Ovary (tissue), 3 donors: ENCODE measurements around the gene CIROP.

Source experiments
- POLR2A ChIP-seq: fragments of 450-650 bp; IDR thresholded peaks from one replicate; pipeline ENCODE4 v1.6.1; 2017; ENCODE audit warnings: antibody characterized with exemption, mild to moderate bottlenecking, moderate library complexity
- TF ChIP-seq, protein P1 (sequence below), 3 donors: fragments of 450-650 bp in 2 of 3; fragments of 200-600 bp in 1 of 3; IDR thresholded peaks; one replicate each; pipeline versions ENCODE4 v1.5.1 to v1.8.0; 2016 to 2022; ENCODE audit warnings: antibody characterized with exemption in 3 of 3, mild to moderate bottlenecking in 1 of 3
- donor health status: DM: no; HTN: no; CAD: no.

DNA sequence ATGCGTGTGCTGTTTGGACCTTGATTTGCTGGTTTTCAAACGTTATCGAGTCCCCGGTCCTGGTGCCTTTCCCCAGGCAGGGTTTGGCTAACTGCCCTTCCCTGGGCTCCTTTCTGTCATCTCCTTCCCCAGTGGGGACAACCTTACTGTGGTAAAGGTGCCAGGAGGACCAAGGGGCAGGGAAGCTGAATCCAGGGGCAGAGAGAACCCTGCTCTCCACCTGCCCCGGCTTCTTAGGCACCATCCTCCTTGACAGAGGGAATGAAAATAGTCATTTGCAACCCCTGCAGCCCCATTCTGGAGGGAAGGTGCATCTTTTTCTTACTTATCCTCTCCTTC lies 9.3 kb upstream of the CIROP start:
- TF ChIP-seq, protein P1, sequence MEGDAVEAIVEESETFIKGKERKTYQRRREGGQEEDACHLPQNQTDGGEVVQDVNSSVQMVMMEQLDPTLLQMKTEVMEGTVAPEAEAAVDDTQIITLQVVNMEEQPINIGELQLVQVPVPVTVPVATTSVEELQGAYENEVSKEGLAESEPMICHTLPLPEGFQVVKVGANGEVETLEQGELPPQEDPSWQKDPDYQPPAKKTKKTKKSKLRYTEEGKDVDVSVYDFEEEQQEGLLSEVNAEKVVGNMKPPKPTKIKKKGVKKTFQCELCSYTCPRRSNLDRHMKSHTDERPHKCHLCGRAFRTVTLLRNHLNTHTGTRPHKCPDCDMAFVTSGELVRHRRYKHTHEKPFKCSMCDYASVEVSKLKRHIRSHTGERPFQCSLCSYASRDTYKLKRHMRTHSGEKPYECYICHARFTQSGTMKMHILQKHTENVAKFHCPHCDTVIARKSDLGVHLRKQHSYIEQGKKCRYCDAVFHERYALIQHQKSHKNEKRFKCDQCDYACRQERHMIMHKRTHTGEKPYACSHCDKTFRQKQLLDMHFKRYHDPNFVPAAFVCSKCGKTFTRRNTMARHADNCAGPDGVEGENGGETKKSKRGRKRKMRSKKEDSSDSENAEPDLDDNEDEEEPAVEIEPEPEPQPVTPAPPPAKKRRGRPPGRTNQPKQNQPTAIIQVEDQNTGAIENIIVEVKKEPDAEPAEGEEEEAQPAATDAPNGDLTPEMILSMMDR (IDR thresholded peaks at IDR 0.05): no peak
- TF ChIP-seq POLR2A: no peak
